ENCODE measurements around the gene PI4KA. TPM values are rescaled to one million over a fixed set of nuclear protein-coding genes. Genes with fewer than 3 reads are reported as not detected.

Gene PI4KA
- total and polyA plus RNA-seq, 4 donors: 19.4 to 47.5 (median 36.3) TPM

- no peak for DNase-seq (ENCODE audit: low spot score)
- Histone ChIP-seq H3K9me3 (ENCODE audit: control insufficient read depth in 4 of 4, low read length in 3 of 4) (no peaks in the 10 kb centered on the region), H3K9ac (ENCODE audit: low read depth in 1 of 2, low read length in 2 of 2) (no peak overlapping the region), H3K27me3 (ENCODE audit: control insufficient read depth in 4 of 4, insufficient read depth in 4 of 4, low read length in 3 of 4) (no peaks in the 10 kb centered on the region), H3K4me1 (ENCODE audit: control insufficient read depth in 4 of 4, insufficient read depth in 4 of 4, low read length in 3 of 4) (no peaks in the 10 kb centered on the region), H3K4me3 (ENCODE audit: low read depth in 1 of 3, low read length in 3 of 3) (no peak overlapping the region), H3K27ac (ENCODE audit: low read depth in 1 of 2, low read length in 2 of 2) (no peak overlapping the region), H3K36me3 (ENCODE audit: control insufficient read depth in 4 of 4, insufficient read depth in 3 of 4, low read depth in 1 of 4, low read length in 3 of 4) (peaks cover 7 to 27% (median 18%) of the 10 kb centered on the region in 4 donors)
- no peak for TF ChIP-seq HNF4G (IDR thresholded peaks at IDR 0.05)
- TF ChIP-seq TAF1 (conservative IDR thresholded peaks at IDR 0.05): no peak
- TF ChIP-seq NR2F2 (IDR thresholded peaks at IDR 0.05): no peak
- no peak for TF ChIP-seq FOXA2 (IDR thresholded peaks at IDR 0.05)
- TF ChIP-seq RAD21 (IDR thresholded peaks at IDR 0.05): no peak
- no peak for TF ChIP-seq HNF4A (conservative IDR thresholded peaks at IDR 0.05)
- no peak for TF ChIP-seq GABPA (IDR thresholded peaks at IDR 0.05 in 1 of 2, conservative IDR thresholded peaks at IDR 0.05 in 1 of 2)
- 97% methylated on average over 3 of the region's 3 CpGs for WGBS
Observed at GRCh38 chr22:20834725-20835124, 23.9 kb downstream of the PI4KA start.

GRCh38 chr22:20834206-20834605 is 24.4 kb downstream of the PI4KA start:
- Histone ChIP-seq H3K36me3 (ENCODE audit: control insufficient read depth in 4 of 4, insufficient read depth in 3 of 4, low read depth in 1 of 4, low read length in 3 of 4) (peaks cover 7 to 27% (median 18%) of the 10 kb centered on the region in 4 donors), H3K4me3 (ENCODE audit: low read depth in 1 of 3, low read length in 3 of 3) (no peak overlapping the region), H3K27me3 (ENCODE audit: control insufficient read depth in 4 of 4, insufficient read depth in 4 of 4, low read length in 3 of 4) (no peaks in the 10 kb centered on the region), H3K9me3 (ENCODE audit: control insufficient read depth in 4 of 4, low read length in 3 of 4) (no peaks in the 10 kb centered on the region), H3K9ac (ENCODE audit: low read depth in 1 of 2, low read length in 2 of 2) (no peak overlapping the region), H3K27ac (ENCODE audit: low read depth in 1 of 2, low read length in 2 of 2) (no peak overlapping the region), H3K4me1 (ENCODE audit: control insufficient read depth in 4 of 4, insufficient read depth in 4 of 4, low read length in 3 of 4) (no peaks in the 10 kb centered on the region)
- 96% methylated on average over 3 of the region's 3 CpGs for WGBS
- no peak for DNase-seq (ENCODE audit: low spot score)
- TF ChIP-seq JUND (IDR thresholded peaks at IDR 0.05) (no peak), EGR1 (IDR thresholded peaks at IDR 0.05; ENCODE audit: low read depth in 2 of 2) (no peak), TAF1 (conservative IDR thresholded peaks at IDR 0.05) (no peak), SP1 (IDR thresholded peaks at IDR 0.05) (no peak)
- TF ChIP-seq, protein P1, sequence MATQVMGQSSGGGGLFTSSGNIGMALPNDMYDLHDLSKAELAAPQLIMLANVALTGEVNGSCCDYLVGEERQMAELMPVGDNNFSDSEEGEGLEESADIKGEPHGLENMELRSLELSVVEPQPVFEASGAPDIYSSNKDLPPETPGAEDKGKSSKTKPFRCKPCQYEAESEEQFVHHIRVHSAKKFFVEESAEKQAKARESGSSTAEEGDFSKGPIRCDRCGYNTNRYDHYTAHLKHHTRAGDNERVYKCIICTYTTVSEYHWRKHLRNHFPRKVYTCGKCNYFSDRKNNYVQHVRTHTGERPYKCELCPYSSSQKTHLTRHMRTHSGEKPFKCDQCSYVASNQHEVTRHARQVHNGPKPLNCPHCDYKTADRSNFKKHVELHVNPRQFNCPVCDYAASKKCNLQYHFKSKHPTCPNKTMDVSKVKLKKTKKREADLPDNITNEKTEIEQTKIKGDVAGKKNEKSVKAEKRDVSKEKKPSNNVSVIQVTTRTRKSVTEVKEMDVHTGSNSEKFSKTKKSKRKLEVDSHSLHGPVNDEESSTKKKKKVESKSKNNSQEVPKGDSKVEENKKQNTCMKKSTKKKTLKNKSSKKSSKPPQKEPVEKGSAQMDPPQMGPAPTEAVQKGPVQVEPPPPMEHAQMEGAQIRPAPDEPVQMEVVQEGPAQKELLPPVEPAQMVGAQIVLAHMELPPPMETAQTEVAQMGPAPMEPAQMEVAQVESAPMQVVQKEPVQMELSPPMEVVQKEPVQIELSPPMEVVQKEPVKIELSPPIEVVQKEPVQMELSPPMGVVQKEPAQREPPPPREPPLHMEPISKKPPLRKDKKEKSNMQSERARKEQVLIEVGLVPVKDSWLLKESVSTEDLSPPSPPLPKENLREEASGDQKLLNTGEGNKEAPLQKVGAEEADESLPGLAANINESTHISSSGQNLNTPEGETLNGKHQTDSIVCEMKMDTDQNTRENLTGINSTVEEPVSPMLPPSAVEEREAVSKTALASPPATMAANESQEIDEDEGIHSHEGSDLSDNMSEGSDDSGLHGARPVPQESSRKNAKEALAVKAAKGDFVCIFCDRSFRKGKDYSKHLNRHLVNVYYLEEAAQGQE (IDR thresholded peaks at IDR 0.05): no peak

- no peak for DNase-seq (ENCODE audit: low spot score)
- Histone ChIP-seq H3K9me3 (ENCODE audit: control insufficient read depth in 4 of 4, low read length in 3 of 4) (no peaks in the 10 kb centered on the region), H3K36me3 (ENCODE audit: control insufficient read depth in 4 of 4, insufficient read depth in 3 of 4, low read depth in 1 of 4, low read length in 3 of 4) (peaks cover 7 to 27% (median 20%) of the 10 kb centered on the region in 4 donors), H3K4me1 (ENCODE audit: control insufficient read depth in 4 of 4, insufficient read depth in 4 of 4, low read length in 3 of 4) (no peaks in the 10 kb centered on the region), H3K9ac (ENCODE audit: low read depth in 1 of 2, low read length in 2 of 2) (no peak overlapping the region), H3K4me3 (ENCODE audit: low read depth in 1 of 3, low read length in 3 of 3) (no peak overlapping the region), H3K27ac (ENCODE audit: low read depth in 1 of 2, low read length in 2 of 2) (no peak overlapping the region), H3K27me3 (ENCODE audit: control insufficient read depth in 4 of 4, insufficient read depth in 4 of 4, low read length in 3 of 4) (no peaks in the 10 kb centered on the region)
- WGBS: 96% methylated on average over 6 of the region's 6 CpGs
- TF ChIP-seq, protein P2, sequence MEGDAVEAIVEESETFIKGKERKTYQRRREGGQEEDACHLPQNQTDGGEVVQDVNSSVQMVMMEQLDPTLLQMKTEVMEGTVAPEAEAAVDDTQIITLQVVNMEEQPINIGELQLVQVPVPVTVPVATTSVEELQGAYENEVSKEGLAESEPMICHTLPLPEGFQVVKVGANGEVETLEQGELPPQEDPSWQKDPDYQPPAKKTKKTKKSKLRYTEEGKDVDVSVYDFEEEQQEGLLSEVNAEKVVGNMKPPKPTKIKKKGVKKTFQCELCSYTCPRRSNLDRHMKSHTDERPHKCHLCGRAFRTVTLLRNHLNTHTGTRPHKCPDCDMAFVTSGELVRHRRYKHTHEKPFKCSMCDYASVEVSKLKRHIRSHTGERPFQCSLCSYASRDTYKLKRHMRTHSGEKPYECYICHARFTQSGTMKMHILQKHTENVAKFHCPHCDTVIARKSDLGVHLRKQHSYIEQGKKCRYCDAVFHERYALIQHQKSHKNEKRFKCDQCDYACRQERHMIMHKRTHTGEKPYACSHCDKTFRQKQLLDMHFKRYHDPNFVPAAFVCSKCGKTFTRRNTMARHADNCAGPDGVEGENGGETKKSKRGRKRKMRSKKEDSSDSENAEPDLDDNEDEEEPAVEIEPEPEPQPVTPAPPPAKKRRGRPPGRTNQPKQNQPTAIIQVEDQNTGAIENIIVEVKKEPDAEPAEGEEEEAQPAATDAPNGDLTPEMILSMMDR (IDR thresholded peaks at IDR 0.05; ENCODE audit: low read depth, low read length, missing input control): no peak
- TF ChIP-seq, protein P1 (IDR thresholded peaks at IDR 0.05): no peak
- no peak for TF ChIP-seq SP1 (IDR thresholded peaks at IDR 0.05)
- TF ChIP-seq FOXA1 (IDR thresholded peaks at IDR 0.05): no peak
- TF ChIP-seq GABPA (IDR thresholded peaks at IDR 0.05 in 1 of 2, conservative IDR thresholded peaks at IDR 0.05 in 1 of 2): no peak
- TF ChIP-seq, protein P3, sequence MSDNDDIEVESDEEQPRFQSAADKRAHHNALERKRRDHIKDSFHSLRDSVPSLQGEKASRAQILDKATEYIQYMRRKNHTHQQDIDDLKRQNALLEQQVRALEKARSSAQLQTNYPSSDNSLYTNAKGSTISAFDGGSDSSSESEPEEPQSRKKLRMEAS (IDR thresholded peaks at IDR 0.05): no peak
- no peak for TF ChIP-seq YY1 (IDR thresholded peaks at IDR 0.05)
- no peak for TF ChIP-seq RXRA (IDR thresholded peaks at IDR 0.05)
- no peak for TF ChIP-seq ATF3 (IDR thresholded peaks at IDR 0.05)
- no peak for TF ChIP-seq FOXA2 (IDR thresholded peaks at IDR 0.05)
- TF ChIP-seq HNF4A (conservative IDR thresholded peaks at IDR 0.05): no peak
Observed at GRCh38 chr22:20833225-20833665, 25.4 kb downstream of the PI4KA start.

Data from liver (tissue), 9 donors.